NCI-H187 treated with DMSO at 0.1 percent for 48 hours (cell line): ENCODE results near the gene DPP4.

Experiments used
- DNase-seq: peaks from one replicate; lab custom pipeline; 2025; lab: John Stamatoyannopoulos, UW

Gene DPP4

DNA sequence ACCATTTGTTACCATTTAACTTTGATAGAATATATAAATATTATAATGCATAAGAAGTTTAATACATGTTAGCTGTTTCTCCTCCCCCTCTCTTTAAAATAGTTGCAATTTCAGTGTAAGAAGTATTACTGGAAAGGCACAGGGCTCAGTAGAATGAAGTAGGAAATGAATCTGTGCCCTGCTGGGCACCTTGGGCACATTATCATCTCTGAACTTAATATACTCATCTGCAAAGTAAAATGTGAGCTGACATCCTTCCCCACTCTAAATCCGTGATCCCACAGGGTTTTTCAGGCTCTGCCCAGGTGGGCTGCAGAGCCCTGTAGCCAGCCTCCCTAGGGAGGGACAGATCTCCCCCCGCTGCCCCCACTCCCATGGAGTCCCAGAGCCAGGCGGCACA, 56.8 kb downstream of the DPP4 start:
- DNase-seq: no peak

- DNase-seq: no peak
These were observed 57.9 kb downstream of the DPP4 start for GRCh38 chr2:162016080-162016479.

DNA sequence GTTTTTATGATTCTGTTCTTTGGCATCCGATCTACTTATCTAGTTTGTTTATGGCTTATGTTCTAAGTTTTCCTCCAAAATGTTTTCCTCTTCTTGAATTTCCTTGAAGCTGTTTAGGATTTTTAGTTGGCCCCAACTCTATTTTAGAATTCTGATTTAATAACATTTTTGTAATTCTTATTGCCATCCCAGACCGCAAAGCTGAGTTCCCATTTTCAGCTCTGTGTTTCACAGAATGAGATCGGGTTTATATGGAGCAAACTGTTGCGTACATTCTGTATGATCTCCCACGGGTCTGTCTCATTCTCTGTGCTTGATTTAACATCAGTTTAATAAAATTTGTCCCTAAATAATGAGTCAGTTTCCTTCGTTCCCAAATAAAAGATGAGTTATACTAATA, 59.3 kb downstream of the DPP4 start:
- no peak for DNase-seq

DNA sequence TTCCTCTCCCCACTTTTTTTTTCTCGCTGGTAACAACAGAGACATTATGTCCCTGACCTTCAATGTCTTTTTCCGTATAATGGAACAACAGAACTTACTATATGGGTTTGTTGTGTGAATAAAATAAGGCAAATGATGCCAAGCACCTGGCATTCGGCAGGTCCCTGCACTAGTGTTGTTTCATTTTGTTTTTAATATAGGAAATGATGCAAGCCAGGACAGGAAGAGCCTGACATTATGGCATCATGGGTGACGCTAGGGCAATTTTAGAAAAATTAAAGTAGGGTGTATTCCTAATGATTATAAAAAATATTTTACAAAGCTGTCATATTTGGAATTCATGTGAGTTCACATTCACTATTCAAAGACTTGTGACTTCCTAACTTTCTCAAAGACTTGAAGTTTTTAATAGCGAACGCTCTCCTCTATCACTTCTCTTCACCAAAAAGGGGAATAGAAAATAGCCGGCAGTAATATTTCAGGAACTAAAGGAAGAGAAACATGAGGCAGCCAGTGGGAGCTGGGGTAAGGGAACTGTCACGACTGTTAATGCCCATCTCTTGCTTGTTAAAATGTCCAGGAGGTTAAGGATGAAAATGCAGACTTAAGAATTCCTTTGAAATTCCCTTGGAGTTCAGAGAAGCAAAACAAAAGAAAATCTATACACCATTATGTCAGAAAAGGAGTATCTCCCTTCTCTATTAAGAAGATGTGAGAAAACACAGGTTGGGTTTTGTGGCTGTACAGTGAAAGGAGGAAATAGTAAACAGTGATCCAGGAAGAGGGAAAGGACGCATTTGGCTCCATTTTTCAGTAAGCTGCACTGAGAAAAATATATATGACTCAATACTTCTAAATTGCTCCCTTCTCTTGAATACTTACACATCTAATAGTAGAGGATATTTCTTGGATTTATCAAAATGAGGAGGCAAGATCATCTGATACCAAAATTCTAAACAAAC, 60.2 kb downstream of the DPP4 start:
- DNase-seq: no peak

GRCh38 chr2:162012565-162013058, 61.4 kb downstream of the DPP4 start:
- DNase-seq: no peak

- no peak for DNase-seq
These were observed 62.1 kb downstream of the DPP4 start for GRCh38 chr2:162011706-162012564.

DNA sequence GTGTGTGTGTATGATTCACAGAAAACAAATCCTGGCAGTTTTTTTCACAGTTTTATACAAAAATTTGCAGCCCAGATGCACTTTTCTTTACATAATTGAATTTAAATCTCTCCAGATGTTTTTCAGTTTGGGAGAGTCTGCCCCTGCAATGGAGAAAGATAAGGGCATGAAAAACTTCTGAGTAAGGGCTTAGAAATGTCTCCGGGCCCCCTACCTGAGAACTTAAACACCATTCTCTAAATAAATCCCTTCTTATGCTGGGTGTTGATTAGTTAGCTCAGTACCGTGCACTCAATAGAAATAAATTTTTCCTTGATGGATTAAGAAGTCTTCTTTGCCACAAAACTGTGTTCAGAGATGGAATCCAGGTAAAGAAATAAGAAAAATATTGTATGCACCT, 64.5 kb downstream of the DPP4 start:
- DNase-seq: no peak

DNA sequence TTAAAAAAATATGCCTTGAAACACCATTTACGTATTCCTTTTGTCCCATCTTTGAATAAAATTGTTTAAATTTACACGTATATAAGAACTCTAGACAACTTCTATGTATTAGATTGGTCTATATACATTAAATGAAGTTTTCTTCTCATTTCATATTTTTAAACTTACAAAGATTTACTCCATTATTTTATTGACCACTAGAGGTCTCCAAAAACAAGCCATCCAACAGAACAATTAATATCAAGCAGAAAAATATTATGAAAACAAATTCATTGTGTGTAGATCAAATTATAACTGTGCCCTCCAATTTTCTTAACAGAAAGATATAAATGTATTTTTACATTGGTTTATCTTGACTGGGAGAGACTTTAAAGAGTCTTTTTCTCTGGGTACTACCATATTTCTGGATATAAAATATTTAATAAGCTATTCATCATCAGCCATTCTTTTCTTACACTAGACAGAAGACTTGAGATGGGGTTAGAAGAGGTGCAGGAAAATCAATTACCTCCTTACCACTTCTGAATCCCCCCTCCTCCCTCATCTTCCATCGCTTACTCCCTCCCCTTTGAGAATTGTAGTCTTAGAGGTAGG, 66.5 kb downstream of the DPP4 start:
- no peak for DNase-seq

GRCh38 chr2:162006337-162006736, 67.7 kb downstream of the DPP4 start:
- no peak for DNase-seq

GRCh38 chr2:162004031-162004430, 70.0 kb downstream of the DPP4 start:
- no peak for DNase-seq

DNA sequence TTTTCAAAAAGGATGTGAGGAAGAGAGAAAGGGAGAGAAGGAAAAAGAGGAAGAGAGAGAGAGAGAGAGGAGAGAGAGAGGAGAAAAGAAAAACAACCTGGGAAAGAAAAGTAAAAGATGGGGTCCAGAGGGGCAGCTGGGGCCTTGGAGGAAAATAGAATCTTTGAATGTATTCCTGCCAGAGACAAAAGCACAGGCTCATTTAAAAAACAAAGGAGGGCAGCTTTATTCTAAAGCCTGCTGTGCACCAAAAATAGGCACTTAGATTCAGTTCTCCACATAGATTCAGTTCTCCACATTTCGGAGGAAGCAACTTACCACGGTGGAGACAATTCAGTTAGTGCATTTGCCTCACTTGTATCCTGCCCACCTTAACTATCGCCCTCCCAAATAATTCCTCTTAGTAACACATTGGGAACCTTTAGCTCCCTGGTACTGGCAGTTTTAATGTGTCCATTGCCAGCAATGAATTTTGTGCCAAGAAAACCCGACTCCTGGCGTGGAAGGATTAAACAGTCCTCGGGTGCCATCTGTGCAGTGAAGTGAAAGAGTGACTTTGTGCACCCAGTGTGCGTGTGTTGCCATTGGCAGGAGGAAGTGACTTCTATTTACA, 71.3 kb downstream of the DPP4 start:
- no peak for DNase-seq

GRCh38 chr2:162000431-162000830, 73.6 kb downstream of the DPP4 start:
- no peak for DNase-seq

DNA sequence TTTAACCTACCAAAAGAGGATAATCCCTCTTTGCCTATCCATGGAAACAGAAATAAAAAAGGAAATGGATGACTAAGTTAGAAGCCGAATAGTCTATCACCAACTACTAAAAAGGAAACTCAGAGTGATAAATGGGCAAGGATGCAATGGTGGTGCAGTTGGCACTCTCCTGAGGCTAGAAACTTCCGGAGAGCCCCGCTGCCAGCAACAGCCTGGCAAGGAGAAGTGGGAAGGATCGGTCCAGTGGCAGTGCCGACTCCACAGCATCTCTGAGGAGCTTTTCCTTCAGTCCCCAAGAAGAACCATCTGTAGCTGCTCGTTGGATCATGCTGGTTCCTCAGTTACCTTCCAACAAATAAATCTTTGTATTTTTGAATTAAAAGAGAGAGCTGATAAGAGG, 74.7 kb downstream of the DPP4 start:
- DNase-seq: no peak

DNA sequence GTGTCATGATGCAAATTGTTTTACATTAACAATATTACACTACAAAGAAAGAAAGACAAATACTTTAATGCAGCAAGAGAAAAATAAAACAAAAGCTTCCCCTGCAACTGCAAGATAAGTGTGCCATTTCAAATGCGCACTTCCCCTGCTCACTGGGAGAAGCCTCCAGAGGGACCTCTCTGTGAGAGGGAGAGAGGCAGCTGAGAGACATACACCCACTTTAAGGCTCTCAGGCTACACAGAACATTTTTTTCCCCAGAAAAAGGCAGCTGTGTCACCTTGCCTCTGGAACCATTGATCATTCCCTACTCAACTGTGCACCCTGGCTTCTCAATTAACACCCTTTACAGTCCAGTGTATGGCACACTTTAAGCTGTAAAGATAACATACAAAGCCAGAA, 75.2 kb downstream of the DPP4 start:
- DNase-seq: no peak

GRCh38 chr2:161997916-161998471, 76.0 kb downstream of the DPP4 start:
- DNase-seq: no peak

- DNase-seq: no peak
These were observed 78.4 kb downstream of the DPP4 start for GRCh38 chr2:161995553-161996016.

- no peak for DNase-seq
These were observed 79.1 kb downstream of the DPP4 start for GRCh38 chr2:161994761-161995520.

DNA sequence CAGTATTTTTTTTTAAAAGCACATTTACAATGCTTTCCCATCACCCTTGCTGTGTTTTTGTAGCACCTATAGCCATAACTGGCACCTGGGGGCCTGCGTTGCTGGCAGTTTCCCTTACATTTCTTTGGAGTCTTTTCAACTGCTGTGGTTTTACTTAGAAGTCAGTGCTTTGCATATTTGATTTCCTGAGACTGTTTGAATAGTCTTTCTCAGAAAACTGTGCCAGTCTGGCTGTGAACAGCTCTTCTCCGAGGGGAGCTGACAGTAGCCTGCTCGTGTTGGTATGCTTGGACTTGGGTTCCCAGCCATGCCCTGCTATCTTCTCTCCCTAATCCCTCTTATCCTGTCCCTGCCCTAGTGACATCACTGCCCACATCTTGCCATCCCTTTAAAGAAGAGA, 81.5 kb downstream of the DPP4 start:
- DNase-seq: no peak

- DNase-seq: no peak
These were observed 82.0 kb downstream of the DPP4 start for GRCh38 chr2:161991991-161992390.

GRCh38 chr2:161990741-161991140, 83.3 kb downstream of the DPP4 start:
- no peak for DNase-seq

DNA sequence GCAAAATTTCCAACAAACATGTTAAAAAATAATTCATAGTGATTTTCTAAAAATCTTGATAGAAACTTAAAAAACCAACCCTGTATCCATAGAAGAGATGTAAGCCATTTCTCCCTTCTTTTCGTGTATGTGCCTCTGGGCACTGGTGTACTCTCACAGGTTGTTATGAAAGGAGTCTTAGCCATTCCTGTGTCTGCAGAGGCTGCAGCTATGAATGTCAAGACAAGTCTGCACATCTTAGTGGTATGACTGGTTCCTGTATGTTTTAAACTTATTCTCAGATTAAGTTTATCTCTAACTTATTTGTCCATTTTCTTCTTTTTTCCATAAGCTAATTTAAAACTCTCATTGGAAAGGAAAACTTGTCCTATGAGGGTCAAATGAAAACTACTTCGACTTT, 84.0 kb downstream of the DPP4 start:
- DNase-seq: no peak
